ENCODE results near the gene LRRC3.

The LRRC3 gene

GRCh38 chr21:44510508-44511218 is 55.4 kb downstream of the LRRC3 start:
- in situ Hi-C loops (cut with MboI; ENCODE audit: low pct_unique_long_range_greater_than_20kb, low sequenced_read_pairs, unreplicated experiment) = loop anchor here (25.0 kb wide), 1 partner anchor 427 kb away; the partner anchor contains the start of gene SLX9
- peak; percentile 92 for DNase-seq (ENCODE audit: low spot score)
- TF ChIP-seq, protein P1, sequence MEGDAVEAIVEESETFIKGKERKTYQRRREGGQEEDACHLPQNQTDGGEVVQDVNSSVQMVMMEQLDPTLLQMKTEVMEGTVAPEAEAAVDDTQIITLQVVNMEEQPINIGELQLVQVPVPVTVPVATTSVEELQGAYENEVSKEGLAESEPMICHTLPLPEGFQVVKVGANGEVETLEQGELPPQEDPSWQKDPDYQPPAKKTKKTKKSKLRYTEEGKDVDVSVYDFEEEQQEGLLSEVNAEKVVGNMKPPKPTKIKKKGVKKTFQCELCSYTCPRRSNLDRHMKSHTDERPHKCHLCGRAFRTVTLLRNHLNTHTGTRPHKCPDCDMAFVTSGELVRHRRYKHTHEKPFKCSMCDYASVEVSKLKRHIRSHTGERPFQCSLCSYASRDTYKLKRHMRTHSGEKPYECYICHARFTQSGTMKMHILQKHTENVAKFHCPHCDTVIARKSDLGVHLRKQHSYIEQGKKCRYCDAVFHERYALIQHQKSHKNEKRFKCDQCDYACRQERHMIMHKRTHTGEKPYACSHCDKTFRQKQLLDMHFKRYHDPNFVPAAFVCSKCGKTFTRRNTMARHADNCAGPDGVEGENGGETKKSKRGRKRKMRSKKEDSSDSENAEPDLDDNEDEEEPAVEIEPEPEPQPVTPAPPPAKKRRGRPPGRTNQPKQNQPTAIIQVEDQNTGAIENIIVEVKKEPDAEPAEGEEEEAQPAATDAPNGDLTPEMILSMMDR (IDR thresholded peaks at IDR 0.05; ENCODE audit: extremely low read depth, insufficient read depth, missing control alignments) = peak; percentile 96

DNA sequence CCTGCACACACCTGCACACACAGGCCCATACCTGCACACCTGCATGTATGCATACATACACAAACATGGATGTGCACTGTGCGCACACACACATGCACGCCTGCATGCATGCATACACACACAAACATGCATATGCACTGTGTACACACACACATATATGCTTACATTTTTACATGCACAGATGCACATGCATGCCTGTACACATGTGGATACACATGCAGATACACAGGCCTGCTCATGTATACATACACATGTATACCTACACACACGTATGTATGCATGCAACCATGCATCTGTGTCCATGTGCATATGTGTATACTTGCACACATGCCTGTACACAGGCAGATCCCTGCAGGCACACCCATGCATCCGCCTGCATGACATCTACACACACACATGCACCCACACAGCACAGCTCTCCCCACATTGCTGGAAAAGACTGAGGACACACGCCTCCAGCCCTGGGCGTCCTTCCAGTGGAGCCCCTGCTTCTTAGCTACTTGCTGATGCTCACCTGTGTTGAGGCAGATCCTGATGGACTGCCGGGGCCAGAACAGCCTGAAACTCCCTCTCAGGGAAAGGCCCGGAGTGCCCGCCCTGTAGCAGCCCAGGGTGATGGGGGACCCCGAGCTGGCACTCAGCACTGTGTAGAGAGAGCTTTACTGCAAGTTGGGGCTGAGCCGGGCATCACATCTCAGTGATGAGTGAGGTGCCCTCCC is 56.1 kb downstream of the LRRC3 start:
- in situ Hi-C loops (cut with MboI; ENCODE audit: low pct_unique_long_range_greater_than_20kb, low sequenced_read_pairs, unreplicated experiment) = loop anchor here (25.0 kb wide), 1 partner anchor 426 kb away; the partner anchor contains the start of gene SLX9
- DNase-seq (ENCODE audit: low spot score) = no peak

More for the DNA sequence above, 56.1 kb downstream of the LRRC3 start:
- TF ChIP-seq, protein P1 (IDR thresholded peaks at IDR 0.05; ENCODE audit: extremely low read depth, insufficient read depth, missing control alignments) = no peak
